SHP77 (cell line): ENCODE measurements around the gene TAT.
"Not testable (repeated sequence)": the region's sequence is repeated elsewhere in the genome, so short reads cannot be mapped to it uniquely, and the experiment has no call there.

Experiments
- DNase-seq, 2 experiments: peaks; one replicate each; lab custom pipeline; 2025; lab: John Stamatoyannopoulos, UW

Gene TAT

DNA sequence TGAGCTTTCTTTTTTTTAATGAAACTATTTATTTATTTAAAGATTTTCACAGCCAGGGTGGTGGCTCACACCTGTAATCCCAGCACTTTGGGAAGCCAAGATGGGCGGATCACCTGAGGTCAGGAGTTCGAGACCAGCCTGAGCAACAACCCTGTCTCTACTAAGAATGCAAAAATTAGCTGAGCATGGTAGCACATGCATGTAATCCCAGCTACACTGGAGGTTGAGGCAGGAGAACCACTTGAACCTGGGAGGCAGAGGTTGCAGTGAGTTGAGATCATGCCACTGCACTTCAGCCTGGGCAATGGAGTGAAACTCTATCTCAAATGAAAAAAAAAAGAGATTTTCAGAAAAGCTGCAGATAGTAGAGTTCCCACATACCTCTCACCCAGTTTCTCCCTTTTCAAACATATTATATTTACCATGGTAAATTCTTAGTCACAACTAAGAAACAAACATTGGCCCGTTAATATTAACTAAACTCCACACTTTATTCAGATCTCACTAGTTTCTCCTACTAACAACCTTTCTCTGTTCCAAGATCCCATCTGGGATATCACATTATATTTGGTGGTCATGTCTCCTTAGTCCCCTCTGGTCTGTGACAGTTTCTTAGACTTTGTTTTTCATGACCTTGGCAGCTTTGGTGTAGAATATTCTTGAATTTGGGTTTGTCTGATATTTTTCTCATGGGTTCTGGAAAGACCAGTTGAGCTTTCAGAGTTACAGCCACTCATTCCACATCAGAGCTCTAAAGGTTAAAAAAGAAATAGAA is 7.8 kb upstream of the TAT start:
- no peak for DNase-seq

DNA sequence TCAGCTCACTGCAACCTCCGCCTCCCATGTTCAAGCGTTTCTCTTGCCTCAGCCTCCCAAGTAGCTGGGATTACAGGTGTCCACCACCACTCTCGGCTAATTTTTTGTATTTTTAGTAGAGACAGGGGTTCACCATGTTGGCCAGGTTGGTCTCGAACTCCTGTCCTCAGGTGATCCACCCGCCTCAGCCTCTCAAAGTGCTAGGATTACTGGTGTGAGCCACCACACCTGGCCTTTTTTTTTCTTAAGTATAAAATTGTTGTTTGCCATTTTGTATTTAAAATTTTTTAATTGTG is 5.6 kb upstream of the TAT start:
- not testable (repeated sequence) for DNase-seq

DNA sequence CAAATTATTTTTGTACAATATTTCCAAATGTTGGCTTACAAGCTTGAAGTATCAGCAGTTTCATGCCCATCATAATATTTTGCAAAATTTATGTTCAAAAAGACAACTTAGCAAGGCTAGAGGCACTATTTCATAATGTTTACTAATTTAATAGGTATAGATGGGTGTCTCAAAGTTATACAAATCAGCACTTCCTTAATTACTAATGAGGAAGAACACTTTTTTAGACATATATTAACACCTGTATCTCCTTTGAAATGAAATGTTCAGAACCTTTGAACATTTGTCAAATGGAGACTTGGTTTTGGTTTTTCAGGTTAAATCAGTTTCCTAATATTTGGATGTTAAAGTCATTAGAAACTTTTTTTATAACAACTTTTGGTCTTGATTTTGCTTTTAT is 2.2 kb downstream of the TAT start:
- DNase-seq: no peak

DNA sequence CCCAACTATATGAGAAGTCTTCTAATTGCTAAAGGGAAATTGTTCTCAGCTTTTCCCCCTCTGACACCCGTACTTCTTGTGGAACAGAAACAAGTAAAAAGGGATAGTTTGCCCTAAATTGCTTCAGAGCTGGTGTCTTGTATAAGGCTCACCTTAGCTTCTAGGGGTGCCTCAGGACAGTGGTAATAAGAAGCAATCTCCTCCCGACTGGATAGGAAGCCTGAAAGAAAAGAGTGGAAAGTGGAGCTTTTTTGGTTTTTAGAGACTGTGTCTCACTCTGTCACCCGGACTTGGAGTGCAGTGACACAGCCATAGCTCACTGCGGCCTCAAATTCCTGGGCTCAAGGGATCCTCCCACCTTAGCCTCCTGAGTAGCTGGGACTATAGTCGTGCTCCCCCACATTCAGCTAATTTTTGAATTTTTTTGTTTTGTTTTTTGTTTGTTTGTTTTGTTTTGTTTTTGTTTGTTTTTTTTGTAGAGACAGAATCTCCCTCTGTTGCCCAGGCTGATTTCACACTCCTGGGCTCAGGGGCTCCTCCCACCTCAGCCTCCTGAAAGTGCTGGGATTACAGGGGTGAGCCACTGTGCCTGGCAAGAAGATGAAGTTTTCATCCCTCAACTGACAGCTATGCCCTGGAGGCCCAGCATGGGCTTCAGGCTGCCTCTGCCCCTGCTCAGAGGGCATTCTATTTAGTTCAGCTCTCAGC is 3.4 kb downstream of the TAT start:
- DNase-seq: no peak

DNA sequence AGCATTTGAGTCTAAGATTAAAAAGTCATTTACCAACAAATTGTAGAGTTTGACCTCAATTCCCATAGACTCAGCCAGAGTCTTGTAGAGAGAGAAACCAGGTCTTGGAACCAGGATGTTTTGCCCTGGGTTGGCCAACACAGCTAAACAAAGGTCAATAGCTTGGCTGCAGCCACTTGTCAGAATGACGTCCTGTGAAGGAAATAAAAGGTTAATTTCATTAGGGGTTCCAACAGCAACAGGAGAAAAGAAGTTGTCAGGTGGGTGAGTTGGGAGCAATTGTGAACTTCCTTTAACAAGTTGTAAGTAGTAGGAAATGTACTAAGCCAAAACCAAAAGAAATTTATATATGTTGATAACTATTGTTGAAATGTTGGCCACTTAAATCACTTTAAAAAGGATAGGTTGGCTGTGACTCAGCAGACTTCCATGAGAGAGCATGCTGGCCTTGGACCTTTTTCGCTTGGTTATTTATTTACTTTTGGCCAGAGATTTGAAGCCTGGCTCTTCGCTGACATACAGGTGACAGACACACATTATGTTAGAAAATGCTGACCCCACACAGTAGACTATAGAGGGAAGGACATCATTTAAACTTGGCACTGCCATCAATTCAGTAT is 4.3 kb downstream of the TAT start:
- DNase-seq: peak in 1 of 2 experiments; percentile 6

- no peak for DNase-seq
Observed at GRCh38 chr16:71570144-71570543, 6.7 kb downstream of the TAT start.

- DNase-seq: no peak
Observed at GRCh38 chr16:71569621-71570020, 7.3 kb downstream of the TAT start.

GRCh38 chr16:71568551-71568950 is 8.3 kb downstream of the TAT start:
- no peak for DNase-seq

GRCh38 chr16:71567931-71568330 is 9.0 kb downstream of the TAT start:
- DNase-seq: no peak

GRCh38 chr16:71565812-71566700 is 10.8 kb downstream of the TAT start:
- no peak for DNase-seq

DNA sequence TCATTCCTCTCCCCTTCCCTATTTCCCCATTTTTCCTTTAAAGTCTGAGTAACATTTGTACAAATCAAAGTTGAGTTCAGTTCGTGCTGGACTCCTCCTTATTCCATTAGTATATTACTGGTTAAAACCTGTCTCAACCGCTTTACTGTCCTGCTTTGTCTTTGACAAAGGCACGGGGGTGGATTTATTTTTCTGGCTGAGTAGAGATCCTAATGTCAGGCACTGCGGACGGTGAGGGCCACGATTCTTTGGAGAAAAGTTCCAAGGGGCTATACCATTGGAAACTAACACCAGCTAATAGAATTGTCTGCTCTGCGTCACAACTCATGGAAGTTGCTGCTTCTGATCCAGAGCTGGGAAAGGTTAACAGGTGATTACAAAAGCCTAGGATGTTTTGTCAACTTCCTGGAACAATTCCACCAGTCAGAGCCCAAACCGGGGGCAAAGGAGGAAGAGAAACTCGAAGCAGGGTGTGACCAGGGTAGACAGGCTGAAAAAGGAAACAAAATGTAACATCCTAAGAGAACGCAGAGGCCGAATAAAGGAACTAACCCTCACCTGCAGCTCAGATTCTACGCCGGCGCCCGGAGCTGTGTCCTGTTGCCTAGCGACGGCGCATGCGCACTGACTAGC is 12.4 kb downstream of the TAT start:
- DNase-seq: no peak

DNA sequence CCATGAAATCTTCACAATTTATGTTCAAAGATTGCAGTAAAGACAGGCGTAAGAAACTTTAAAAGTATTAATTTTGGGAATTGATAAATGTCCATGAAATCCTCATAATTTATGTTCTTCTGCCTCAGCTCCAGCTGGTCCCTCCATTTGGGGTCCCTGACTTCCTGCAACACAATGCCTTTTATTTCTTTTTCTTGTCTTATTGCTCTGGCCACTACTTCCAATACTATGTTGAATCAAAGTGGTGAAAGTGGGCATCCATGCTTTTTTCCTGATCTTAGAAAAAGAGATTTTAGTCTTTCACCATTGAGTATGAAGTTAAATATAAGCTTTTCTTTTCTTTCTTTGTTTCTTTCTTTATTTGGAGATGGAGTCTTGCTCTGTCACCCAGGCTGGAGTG is 14.3 kb downstream of the TAT start:
- no peak for DNase-seq

DNA sequence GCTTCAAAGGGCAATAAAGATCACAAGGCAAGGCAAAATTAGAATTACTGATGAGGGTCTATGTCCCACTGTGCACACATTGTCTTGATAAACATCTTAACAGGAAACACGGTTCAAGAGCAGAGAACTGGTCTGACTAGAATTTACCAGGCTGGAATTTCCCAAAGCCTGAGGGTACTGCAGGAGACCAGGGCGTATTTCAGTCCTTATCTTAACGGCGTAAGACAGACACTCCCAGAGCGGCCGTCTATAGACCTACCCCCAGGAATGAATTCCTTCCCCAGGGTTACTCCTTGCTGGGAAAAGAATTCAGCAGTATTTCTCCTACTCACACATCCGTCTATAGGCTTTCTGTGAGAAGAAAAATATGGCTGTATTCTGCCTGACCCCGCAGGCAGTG is 15.0 kb downstream of the TAT start:
- DNase-seq: not testable (repeated sequence)

- DNase-seq: no peak
Observed at GRCh38 chr16:71559855-71560254, 17.0 kb downstream of the TAT start.

DNA sequence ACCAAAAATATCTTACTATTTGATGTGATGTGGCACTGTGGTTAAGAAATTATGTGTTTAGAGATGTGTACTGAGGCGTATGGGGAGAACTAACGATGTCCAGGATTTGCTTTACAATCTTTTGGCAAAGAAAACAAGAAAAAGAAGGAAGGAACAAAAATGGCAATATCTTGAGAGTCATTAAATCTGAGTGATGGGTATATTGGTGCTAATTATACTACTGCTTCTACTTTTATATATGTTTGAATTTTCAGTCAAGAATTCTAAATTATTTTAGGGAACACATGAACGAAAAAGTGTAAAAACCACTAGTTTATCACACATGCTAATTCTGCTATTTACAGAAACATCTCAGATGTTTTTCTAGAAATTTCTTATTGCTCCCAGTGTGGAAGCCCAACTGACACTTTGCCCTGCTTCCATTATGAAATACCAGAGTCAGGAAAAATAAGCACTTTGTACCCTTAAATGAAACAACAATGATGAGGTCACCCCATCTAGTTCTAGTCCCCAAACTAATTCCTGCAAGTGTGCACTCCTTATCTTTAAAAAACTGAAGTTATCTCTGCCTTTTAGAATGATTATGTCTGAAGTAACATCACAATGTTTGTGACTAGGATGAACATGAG is 18.8 kb downstream of the TAT start:
- DNase-seq: no peak

GRCh38 chr16:71557299-71557698 is 19.6 kb downstream of the TAT start:
- DNase-seq: no peak

- DNase-seq: no peak
Observed at GRCh38 chr16:71555230-71555891, 21.5 kb downstream of the TAT start.

- DNase-seq: no peak
Observed at GRCh38 chr16:71552698-71553503, 24.0 kb downstream of the TAT start.

GRCh38 chr16:71547168-71547567 is 29.7 kb downstream of the TAT start:
- DNase-seq: no peak

- DNase-seq: peak; percentile 18 to 31
Observed at GRCh38 chr16:71542377-71542776, 34.5 kb downstream of the TAT start.
